Measurements from ENCODE around the gene SETD1B. TPM values are rescaled to one million over a fixed set of nuclear protein-coding genes. Genes with fewer than 3 reads are reported as not detected.
A peak's percentile ranks its signal among the peaks of the same experiment; 100 is the strongest.

Gene SETD1B
- total RNA-seq, 2 donors from 2014 or later: 20.4 to 25.4 TPM

- H3K4me1 ChIP-seq: peaks cover 3% of the 10 kb centered on the region
- peak overlapping the region; percentile 9 to 35 for H3K9ac ChIP-seq (ENCODE audit: low read depth in 2 of 2, low read length in 2 of 2)
Observed at GRCh38 chr12:121781998-121782979, 21.5 kb upstream of the SETD1B start.

DNA sequence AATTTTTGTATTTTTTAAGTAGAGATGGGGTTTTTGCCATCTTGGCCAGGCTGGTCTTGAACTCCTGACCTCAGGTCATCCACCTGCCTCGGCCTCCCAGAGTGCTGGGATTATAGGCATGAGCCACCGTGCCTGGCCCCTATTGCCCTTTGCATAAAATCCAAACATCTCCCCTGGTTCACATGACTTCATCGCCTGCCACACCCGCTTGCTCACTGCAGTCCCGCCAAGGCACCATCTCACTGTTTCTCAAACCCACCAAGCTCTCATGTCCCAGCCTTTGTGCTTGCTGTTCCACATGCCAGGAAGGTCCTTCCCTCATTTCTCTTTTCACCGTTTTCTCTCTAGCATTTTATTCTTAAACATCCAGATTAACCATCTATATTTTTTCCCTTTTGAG is 20.0 kb upstream of the SETD1B start:
- DNase-seq: no peak
- peaks cover 3% of the 10 kb centered on the region for H3K4me1 ChIP-seq

More at GRCh38 chr12:121781998-121782979, 21.5 kb upstream of the SETD1B start:
- no peak overlapping the region for H3K4me3 ChIP-seq
- intact Hi-C loops (cut with DNase I): no loop called here
- H3K36me3 ChIP-seq: no peaks in the 10 kb centered on the region
- H3K27me3 ChIP-seq: no peaks in the 10 kb centered on the region
- H3K27ac ChIP-seq: no peak overlapping the region
- H3K9me3 ChIP-seq: no peaks in the 10 kb centered on the region
- DNase-seq: no peak
- no peak for TF ChIP-seq CTCF (IDR thresholded peaks at IDR 0.05)

DNA sequence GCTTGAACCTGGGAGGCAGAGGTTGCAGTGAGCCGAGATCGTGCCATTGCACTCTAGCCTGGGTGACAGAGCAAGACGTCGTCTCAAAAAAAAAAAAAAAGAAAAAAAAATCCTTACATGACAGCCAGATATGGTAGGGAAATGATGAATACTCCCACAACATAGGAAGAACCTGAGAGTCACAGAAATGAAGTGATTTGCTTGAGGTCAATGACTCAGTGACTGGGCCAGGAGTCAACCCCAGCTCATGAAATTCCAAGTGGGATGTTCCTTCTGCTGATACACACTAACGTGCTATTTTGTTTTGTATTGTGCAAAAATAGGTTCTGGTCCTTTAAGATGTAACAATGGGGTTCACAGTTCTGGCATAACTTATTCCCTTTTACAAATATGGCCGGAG is 19.3 kb upstream of the SETD1B start:
- no peaks in the 10 kb centered on the region for H3K27me3 ChIP-seq
- no peak overlapping the region for H3K27ac ChIP-seq
- H3K9me3 ChIP-seq: no peaks in the 10 kb centered on the region
- H3K9ac ChIP-seq (ENCODE audit: low read depth in 2 of 2, low read length in 2 of 2): peak overlapping the region in 1 of 2 donors; percentile 28
- intact Hi-C loops (cut with DNase I): no loop called here
- no peaks in the 10 kb centered on the region for H3K36me3 ChIP-seq
- TF ChIP-seq CTCF (IDR thresholded peaks at IDR 0.05): no peak
- DNase-seq: no peak
- peaks cover 3% of the 10 kb centered on the region for H3K4me1 ChIP-seq
- H3K4me3 ChIP-seq: no peak overlapping the region

More for the DNA sequence above, 20.0 kb upstream of the SETD1B start:
- intact Hi-C loops (cut with DNase I): no loop called here
- Histone ChIP-seq H3K9ac (ENCODE audit: low read depth in 2 of 2, low read length in 2 of 2) (no peak overlapping the region), H3K36me3 (no peaks in the 10 kb centered on the region), H3K27me3 (no peaks in the 10 kb centered on the region), H3K9me3 (no peaks in the 10 kb centered on the region), H3K27ac (no peak overlapping the region), H3K4me3 (no peak overlapping the region)
- no peak for TF ChIP-seq CTCF (IDR thresholded peaks at IDR 0.05)

- H3K27ac ChIP-seq: peak overlapping the region; percentile 67
- no peaks in the 10 kb centered on the region for H3K9me3 ChIP-seq
- no peak overlapping the region for H3K4me3 ChIP-seq
- peak; percentile 90 for DNase-seq
- TF ChIP-seq CTCF (IDR thresholded peaks at IDR 0.05): no peak
- no peak overlapping the region for H3K9ac ChIP-seq (ENCODE audit: low read depth in 2 of 2, low read length in 2 of 2)
- H3K27me3 ChIP-seq: no peaks in the 10 kb centered on the region
- intact Hi-C loops (cut with DNase I): no loop called here
- peaks cover 6% of the 10 kb centered on the region for H3K4me1 ChIP-seq
- H3K36me3 ChIP-seq: no peaks in the 10 kb centered on the region
Observed at GRCh38 chr12:121786440-121786825, 17.4 kb upstream of the SETD1B start.

GRCh38 chr12:121787063-121788025 is 16.5 kb upstream of the SETD1B start:
- intact Hi-C loops (cut with DNase I): no loop called here
- Histone ChIP-seq H3K36me3 (no peaks in the 10 kb centered on the region), H3K9ac (ENCODE audit: low read depth in 2 of 2, low read length in 2 of 2) (peak overlapping the region in 1 of 2 donors; percentile 13), H3K4me3 (no peak overlapping the region), H3K27me3 (no peaks in the 10 kb centered on the region), H3K27ac (peak overlapping the region; percentile 67), H3K4me1 (peaks cover 11% of the 10 kb centered on the region), H3K9me3 (no peaks in the 10 kb centered on the region)
- DNase-seq: peak; percentile 61
- no peak for TF ChIP-seq CTCF (IDR thresholded peaks at IDR 0.05)
